Activated CD8-positive, alpha-beta memory T cell treated with anti-CD3 and anti-CD28 coated beads for 24 hours (primary cell): ENCODE data around the gene GJA3.
"Not testable (repeated sequence)": the region's sequence is repeated elsewhere in the genome, so short reads cannot be mapped to it uniquely, and the experiment has no call there.

Experiments
- DNase-seq: peaks from one replicate; pipeline ENCODE4 v3.0.0-alpha.2; 2020

The GJA3 gene

DNA sequence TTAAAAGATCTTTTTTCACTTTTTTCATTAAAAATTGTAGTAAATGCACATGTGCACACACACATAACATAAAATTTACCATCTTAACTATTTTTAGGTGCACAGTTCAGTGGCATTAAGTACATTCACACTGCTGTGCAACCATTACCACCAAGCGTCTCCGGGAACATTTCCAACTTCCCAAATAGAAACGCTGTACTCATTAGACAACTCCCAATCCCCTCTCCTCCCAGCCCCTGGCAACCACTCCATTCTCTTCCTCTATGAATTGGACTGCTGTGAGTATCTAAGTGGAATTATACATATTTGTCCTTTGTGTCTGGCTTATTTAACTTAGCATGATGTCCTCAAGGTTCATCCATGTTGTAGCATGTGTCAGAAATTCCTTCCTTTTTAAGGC is 20.3 kb upstream of the GJA3 start:
- no peak for DNase-seq

GRCh38 chr13:20178156-20178555 is 17.3 kb upstream of the GJA3 start:
- no peak for DNase-seq

DNA sequence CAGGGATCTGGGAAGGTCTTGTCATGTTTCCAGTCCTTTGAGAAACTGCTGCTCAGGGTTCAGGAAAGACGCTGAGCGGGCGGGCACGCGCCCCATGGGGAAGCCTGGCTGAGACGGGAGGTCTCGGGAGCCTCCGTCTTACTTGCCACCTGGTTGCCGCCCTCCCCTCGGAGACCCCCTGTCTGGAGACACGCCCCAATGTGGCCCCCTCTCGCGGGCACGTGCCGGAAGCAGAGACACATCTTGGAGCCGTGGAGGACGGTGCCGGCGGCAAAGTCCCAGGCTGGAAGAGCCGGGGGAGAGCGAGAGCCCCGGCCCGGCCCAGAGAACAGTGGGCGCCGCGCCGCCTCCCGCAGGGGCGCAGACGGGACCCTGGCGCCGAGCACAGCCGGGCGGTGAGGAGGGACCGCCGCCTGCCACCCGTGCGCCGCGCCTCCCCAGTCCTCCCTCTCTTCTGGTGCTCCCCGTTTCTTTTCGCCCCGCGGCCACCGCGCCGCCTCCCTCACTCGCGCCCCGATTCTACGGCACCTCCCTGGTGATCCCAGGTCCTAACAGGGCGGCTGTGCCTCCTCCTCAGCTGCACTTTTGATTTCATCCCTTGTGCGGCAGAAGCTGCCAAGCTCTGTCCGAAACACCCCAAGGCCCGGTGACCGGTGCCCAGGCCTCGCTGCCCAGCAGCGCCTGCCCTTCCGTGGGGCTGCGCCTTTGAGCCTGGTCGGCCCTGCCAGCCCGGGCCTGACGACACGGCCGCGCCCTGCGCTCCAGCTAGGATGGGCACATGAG is 16.4 kb upstream of the GJA3 start:
- DNase-seq: no peak

DNA sequence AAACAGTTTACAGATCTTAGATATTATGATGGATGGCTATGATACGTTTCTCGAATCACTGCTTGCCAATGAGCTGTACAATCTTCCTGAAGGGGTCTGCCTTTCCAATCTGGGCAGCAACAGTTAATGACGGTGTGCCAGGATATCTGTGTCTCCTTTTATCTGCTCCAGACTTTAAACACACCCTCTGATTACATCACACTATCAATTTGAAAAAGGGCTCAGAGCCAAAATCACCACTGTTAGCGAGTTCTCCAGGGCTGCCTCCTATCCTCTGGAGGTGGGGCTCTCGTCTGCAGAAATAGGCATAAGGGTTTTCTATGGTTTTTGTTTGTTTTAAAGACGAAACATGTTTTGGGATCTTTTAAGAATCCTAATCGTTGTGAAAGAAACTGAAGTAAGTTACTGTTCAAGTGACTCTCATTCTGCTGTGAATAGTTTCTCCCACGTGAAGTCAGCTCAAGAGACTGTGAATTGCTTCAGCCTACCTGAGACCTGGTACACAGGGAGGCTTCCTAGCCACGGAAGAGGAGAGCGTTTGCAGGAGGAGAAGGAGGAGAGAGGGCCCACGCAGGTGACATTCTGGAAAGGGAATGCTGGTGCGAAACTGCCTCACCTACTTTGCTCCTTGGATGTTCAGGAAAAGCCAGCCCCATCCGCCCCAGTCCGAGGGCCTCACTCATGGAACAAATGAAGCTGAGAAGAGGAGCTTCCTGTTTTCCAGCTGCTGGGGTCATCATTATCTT is 15.2 kb upstream of the GJA3 start:
- no peak for DNase-seq

DNA sequence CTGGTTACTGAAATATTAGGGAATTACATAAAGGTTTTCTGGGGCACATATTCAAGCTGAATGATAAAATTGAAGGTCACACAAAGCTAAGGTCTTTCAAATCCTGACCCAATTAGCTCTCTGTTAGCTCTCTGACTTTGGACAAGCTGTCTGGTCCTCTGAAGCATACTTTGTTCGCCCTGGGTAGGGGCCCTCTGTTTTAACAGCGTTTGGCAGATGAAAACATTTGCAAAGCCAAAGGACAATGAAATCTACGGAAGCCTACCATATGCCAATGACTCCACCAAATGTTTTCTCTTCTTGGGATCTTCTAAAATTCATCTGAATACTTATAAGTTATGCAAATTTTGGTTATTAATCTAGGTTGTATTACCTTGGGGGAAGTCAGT is 14.5 kb upstream of the GJA3 start:
- no peak for DNase-seq

GRCh38 chr13:20174656-20175405 is 14.0 kb upstream of the GJA3 start:
- peak; percentile 83 for DNase-seq

- no peak for DNase-seq
Observed at GRCh38 chr13:20173116-20173746, 12.4 kb upstream of the GJA3 start.

DNA sequence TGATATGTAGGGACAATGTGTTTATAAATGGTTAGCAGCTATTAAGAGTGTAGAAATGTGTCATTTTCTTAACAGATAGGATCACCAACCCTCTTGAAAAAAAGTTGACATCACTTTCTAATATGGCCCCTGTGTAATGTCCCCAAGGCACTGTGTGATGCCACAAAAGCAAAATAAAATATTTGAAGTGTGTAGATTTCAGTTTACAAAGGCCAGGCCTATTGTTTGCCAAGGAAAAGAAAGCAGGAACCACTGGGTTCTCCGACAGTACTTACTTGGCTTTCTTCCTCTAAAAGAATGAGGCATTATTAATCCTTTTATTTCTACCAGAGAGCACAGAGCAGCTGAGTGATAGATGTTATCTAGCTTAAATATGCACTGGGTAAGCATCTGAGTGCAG is 10.5 kb upstream of the GJA3 start:
- DNase-seq: no peak

DNA sequence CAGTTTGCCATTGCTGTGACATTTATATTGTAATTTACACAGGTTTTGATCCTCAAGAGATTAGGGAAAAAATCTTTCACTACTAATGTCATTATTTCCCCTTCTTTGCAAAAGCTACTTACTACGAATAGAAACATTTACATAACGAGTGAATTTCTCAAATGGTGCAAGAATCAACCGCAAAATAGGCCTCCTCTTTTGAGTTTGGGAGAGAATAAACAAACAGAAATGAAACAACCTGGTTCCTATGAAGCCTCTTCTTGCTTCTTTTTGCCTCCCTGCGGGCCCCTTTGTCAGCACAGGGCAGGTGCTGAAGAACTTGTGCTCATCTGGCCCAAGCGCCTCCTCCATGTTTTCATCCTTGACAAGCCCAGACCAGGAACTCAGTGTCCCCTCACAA is 10.1 kb upstream of the GJA3 start:
- no peak for DNase-seq

GRCh38 chr13:20168396-20168795 is 7.5 kb upstream of the GJA3 start:
- DNase-seq: no peak

GRCh38 chr13:20165417-20166257 is 4.8 kb upstream of the GJA3 start:
- no peak for DNase-seq

- no peak for DNase-seq
Observed at GRCh38 chr13:20161951-20162300, 1.1 kb upstream of the GJA3 start.

DNA sequence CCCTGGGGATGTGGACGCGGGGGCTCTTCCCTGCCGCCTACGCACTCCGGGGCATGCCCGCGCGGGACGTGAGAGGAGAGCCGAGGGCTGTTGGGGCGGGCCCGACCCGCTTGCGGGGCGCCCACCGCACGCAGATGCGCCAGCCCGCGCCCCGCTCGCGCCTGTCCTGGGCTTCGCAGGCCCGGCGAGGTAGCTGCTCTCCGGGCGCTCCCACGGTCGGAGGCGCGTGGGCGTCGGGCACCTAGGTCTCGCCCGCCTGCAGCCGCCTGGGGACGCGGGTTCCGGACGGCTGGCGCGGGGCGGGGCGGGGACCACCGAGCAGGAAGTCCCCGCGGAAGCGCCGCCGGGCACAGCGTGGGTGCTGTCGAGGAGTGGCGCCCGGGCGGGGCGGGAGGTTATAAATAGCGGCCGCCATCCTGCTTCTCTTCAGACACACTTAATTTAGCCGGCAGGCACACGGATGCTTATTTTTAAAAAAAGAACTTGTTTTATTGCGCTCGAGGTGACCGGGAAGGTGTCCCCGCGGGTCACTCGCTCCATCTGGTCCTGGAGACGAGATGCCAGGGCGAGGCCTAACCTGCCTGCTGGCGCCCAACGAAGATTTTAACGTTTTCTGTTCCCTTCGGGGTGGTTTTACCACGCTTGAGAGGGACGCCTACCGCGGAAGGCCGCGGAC is 561 bp upstream of the GJA3 start:
- DNase-seq: peak; percentile 85

DNA sequence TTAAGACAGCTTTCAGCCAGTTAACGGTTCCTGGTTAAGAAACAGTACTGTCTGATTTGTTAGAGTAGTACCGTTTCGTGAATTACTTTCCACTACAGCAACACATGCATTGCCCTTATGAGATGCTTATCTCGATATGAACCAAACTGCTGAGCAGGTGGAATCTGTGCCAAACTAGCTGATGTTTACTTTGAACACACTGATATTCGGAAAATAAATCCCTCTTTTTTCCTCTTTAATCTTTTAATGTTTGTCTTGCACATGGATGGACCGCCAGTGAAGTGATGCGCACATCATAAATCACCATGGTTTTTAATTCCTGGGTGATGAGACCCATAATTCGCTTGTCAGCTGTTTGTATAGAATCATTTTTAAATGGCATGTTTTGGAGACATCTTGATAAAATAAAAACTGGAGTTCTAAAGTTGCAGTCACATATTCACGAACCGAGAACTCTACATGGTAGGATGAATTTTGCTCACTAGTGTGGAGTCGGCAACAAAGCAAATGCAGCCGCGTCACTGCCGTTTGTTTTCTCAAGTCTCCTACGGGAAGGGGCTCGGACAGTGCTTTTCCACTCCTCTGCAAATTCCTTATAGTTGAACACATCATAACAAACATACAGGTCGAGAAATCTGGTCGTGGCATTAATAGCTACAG is 1.1 kb downstream of the GJA3 start:
- no peak for DNase-seq

GRCh38 chr13:20157151-20157796 is 3.6 kb downstream of the GJA3 start:
- DNase-seq: no peak

- DNase-seq: no peak
Observed at GRCh38 chr13:20156702-20157101, 4.2 kb downstream of the GJA3 start.

DNA sequence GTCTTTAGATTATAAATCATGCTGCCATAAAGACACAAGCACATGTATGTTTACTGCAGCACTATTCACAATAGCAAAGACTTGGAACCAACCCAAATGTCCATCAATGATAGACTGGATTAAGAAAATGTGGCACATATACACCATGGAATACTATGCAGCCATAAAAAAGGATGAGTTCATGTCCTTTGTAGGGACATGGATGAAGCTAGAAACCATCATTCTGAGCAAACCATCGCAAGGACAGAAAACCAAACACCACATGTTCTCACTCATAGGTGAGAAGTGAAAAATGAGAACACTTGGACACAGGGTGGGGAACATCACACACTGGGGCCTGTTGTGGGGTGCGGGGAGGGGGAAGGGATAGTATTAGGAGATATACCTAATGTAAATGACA is 7.6 kb downstream of the GJA3 start:
- DNase-seq: not testable (repeated sequence)

DNA sequence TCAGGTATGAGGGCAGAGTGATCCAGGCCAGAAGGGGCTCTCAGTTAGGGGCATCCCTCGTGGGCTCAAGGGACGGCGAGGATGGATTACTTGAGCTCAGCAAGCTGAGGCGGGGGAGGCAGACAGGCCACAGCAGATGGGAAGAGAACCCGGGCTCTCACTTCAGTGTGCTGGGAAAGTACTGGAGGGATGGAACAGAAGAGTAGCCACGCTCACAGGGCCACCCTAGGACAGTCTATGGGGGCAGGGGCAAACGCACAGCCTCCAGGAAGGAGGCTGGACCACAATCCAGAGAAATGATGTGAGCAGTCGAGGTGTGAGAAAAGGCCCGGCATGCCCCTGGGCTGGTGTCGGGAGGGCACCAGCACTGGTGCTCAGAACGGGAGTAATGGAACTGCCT is 9.2 kb downstream of the GJA3 start:
- DNase-seq: peak; percentile 9

DNA sequence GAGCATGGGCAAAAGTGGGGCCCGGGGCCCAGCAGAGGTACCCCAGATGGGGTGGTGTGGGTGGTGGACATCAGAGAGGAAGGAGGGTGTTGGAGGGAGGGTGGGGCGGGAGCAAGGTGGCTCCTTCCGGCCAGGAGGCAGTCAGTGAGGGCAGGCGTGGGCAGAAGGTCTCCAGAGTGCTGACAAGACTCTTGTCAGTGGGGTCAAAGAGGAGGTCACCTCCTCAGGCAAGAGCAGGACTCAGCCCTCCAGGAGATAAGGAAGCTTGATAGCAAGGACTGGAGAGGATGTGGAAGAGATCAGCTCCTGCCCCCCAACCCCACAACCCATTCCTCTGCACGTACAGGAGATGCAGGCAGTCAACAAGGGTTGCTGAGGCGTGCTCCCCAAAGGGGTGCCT is 9.8 kb downstream of the GJA3 start:
- peak; percentile 21 for DNase-seq

DNA sequence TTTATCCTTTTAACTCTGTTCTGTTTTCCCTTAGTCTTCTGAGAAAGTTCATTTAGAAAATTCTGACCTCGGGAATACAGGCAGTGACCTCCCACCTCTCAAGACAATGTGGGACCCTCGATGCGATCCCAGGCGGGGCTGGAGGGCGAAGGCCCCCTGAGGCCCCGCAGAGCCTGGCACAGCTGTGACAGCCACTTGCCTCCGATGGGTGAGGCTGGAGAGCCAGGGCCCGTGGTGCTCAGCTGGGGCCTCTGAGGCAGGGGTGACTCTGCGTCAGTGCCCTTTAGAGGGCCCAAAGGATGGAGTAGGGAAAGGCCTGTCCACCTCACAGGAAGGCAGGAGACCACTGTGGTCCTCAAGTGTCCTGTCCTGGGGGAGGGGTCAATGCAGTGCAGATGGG is 10.3 kb downstream of the GJA3 start:
- peak; percentile 24 for DNase-seq

GRCh38 chr13:20149762-20150161 is 11.1 kb downstream of the GJA3 start:
- peak; percentile 9 for DNase-seq
